Stimulated activated CD8-positive, alpha-beta memory T cell treated with anti-CD3 and anti-CD28 coated beads, Interleukin-12 subunit alpha, Interleukin-12 subunit beta, amount 100 ng/mL, for 1 hour (primary cell): ENCODE data around the gene CPNE8.

Experiments
- DNase-seq: peaks from one replicate; pipeline ENCODE4 v3.0.0-alpha.2; 2020; ENCODE audit warnings: low read depth

The CPNE8 gene

GRCh38 chr12:38905480-38906351 lies at the start of gene CPNE8:
Gene CPNE8, minus strand, starts transcription at chr12:38905591. Its CDS starts 57 bp downstream, at chr12:38905534.
- DNase-seq, result no peak

DNA sequence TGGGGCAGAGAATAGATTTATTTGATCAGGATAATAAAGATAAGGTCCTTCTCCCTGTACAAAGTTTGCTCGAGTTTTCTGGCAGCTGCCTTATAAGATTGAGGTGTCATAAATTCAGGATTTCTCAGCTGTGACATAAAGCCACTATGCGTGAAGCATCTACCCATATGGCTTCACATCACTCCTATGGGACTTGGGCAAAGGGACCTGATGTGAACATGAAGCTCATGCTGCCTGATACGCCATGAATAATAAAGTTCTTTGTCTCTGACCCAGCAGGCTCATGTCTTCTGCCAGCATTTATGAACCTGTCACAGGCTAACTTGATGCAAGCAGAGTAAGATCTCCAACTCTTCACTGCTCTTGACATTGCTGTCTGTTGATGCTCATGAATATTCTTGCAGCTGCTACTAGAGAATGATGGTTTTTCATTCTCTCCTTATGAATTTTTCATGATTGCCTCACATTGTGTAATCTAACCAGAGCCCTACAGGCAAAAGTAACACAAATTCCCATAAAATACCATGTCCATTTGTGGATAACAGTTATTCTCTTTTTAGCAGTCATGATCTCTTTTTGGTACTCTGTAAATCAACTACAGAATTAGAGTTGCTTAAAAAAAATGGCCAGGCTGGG lies 49.0 kb upstream of the CPNE8 start:
- DNase-seq, result no peak

DNA sequence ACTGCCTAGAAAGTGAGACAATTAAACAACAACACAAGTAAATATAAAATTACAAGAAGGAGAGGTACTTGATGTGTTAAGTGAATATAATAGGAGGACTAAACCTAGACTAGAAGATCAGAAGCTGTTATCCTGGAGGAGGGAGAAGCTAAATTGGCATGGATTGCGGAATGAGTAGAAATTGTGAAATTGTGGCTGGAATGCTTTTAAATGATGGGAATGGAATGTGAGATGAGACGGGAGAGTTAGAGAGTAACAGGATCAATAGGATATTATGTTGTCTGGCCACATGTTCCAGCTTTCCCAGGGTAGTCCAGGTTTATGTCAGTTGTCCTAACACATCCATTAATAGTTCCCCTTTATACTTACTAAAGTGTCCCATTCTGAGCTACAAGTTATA lies 44.0 kb upstream of the CPNE8 start:
- no peak for DNase-seq

DNA sequence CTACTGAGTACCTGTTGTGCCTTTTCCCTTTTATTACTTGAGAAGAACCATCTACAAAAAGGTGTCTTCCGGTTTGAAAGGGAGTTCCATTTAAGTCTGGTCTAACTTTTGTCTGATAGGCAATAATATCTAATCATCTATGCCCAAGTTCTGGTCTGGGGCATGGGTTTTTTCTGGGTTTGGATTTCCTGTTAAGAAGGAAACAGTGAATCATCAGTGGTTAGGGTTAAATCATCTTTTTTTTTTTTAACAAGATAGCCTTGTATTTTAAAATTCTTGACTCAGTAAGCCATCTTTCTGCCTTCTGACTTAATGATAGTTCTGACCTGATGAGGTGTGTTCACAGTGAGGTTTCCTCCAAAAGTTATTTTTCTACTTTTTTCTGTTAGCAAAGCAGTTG lies 29.3 kb upstream of the CPNE8 start:
- no peak for DNase-seq

- DNase-seq, result no peak
Measured at GRCh38 chr12:38934078-38934584, 28.7 kb upstream of the CPNE8 start.

GRCh38 chr12:38932320-38932719 lies 26.9 kb upstream of the CPNE8 start:
- DNase-seq, result no peak

DNA sequence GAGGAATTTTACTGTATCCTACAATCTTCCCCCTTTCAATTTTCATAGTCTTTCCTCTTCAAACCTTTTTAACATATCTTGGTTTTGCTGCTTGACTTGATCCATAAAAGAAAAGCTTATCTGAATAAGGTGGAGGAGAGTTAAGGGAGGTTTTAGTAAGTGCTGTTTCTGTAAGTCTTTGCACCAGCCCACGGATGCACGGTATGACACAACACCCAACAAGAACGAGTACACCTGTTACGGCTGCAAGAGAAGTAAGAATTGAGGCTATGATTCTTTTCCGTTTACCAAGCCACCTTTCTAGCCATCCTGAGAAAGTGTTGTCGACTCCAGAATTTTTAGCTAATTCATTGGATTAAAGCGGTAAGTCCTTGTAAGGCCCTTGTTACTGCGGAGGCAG lies 26.1 kb upstream of the CPNE8 start:
- no peak for DNase-seq

GRCh38 chr12:38930990-38931389 lies 25.6 kb upstream of the CPNE8 start:
- no peak for DNase-seq

- no peak for DNase-seq
Measured at GRCh38 chr12:38926501-38926900, 21.1 kb upstream of the CPNE8 start.

GRCh38 chr12:38921025-38921677 lies 15.8 kb upstream of the CPNE8 start:
- no peak for DNase-seq

DNA sequence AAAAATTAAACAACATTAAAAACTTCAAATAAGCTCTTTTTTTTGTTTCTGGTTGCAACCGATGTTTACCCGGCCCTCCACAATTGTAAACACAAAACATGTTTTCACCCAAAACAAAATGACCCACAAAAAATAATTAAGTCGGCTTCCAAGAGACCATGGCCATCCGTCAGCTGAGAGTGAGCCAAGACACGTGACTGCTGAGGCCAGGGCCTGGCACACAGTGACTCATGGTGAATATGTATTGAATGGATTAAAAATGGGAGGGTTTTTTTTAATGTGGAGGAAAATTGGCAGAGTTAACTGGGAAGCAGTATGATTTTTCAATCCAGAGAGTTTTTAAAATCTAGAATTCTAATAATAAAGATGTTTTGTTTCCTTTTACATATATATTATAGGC lies 13.8 kb upstream of the CPNE8 start:
- no peak for DNase-seq

- no peak for DNase-seq
Measured at GRCh38 chr12:38915429-38916182, 10.2 kb upstream of the CPNE8 start.

DNA sequence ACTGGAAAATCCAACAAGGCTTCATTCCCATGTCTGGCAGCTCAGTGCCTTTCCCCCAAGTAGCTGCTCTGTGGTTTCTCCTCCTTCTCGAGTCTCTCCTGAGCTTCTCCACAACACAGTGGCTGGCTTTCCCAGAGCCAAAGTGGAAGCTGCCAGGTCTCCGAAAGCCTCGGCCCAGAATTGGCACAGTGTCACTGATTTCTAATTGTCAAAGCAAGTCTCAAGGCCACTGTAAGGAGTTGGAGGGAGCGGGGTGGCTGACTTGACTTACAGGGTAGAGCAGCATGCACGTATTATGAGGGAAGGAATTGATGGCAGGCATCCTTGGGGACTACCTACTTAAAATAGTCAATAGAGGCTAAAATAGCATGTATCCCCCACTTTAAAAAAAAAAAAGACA lies 6.7 kb upstream of the CPNE8 start:
- DNase-seq, result no peak

DNA sequence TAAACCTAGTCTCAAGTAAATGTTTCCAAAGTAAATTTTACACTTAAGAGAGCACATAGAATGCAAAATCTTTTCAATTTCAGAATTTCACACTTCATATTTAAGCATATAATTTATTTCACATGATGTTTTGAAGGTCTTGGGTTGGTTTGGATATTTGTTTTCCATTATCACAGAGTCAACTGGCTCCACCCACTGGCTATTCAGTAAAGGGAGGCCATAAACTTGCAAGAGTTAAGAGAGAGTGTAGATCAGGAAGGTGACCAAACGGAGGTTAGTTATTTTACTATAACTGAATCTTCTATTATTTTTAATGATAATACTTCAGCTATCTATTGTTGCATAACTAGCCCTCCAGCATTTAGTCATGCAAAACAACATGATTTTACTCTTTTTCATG lies 6.2 kb upstream of the CPNE8 start:
- no peak for DNase-seq

GRCh38 chr12:38907201-38907923 lies 2.0 kb upstream of the CPNE8 start:
- no peak for DNase-seq

DNA sequence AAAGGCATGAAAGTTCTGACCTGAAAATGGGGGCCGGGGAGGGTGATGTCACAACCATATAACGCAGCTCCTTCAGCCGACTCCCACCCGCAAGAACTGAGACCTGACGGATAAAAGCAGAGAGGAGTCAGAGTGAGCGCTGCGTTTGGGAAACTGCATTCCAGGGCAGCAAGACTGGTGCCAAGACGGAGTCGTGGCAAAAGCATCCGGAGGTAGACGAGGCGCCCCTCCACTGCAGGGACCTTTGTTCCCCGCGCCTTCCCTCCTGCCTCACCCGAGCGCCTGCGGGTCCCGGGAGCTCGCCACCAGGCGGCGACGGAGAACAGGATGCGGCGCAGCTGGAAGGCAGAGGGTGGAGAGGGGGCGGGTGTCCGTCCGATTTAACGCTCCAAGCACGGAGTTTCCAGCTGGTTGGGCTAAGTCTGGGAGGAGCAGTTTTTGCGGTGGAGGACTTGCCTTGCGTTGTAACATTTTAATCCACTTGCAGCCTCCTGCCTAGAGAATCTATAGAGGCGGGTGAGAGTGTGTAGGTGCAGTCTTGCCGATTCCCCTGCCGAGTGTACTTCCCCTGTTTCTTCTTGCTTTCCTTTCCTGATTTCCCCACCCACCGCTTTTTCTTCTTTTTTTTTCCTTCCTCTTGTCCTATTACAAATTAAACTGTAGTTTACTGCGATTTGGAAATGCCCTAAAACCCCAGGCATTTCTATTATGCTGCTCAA lies 1.2 kb upstream of the CPNE8 start:
- peak; percentile 40 for DNase-seq

DNA sequence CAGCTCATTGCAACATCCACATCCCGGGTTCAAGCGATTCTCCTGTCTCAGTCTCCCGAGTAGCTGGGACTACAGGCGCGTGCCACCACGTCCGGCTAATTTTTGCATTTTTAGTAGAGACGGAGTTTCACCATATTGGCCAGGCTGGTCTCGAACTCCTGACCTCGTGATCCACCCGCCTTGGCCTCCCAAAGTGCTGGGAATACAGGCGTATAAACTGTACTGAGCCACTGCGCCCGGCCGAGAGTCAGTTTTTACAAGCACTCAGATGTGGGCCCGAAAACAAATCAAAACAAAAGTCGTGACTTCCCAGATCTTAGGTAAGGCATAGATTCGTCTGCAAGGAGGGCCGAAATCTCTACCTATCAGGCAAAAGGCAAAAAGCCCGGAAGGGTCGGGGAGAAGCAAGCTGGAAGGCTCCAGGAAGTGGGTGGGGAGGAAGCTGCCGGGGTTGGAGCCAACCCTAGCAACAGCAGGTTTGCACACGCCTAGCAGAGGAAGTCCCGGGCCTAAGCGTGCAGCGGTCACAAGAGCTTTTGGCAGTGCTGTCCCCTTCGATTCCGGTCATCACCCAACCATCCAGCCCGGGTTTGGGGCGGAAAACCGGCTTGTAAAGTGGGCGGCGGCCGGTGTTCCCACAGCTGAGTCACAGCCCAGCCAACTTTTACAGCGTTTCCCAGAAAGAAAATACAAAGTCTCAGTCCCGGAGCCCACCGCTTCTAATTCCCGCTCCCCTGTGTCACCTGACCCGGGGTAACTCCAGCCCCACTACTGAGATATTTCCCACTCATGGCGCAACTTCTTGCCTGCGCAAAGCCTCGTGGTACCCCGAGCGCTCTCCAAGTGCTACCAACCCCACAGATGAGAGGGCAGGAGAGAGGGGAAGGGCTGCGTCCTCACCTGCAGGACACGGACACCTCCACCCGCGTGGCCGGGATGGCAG lies 583 bp downstream of the CPNE8 start:
- no peak for DNase-seq

DNA sequence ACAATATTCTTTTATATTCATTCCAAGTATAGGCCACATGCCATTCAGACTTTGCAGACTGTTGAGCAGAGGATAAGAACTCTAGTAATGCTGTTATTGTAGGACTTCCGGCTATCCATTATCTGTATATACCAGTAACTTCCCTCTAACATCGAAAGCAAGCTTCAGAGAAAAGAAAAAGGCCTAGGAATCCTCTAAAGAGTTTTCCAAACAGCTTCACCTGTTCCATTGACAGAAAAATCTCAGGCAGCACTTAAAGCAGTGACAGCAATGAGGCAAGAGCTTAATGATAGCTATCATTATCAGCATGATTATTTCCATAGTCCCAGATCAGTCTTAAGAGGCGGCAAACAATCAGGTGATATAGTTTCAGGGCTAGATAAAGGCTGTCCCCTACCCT lies 1.8 kb downstream of the CPNE8 start:
- no peak for DNase-seq

- no peak for DNase-seq
Measured at GRCh38 chr12:38898001-38898684, 7.2 kb downstream of the CPNE8 start.
